ENCODE data around the gene AUNIP. TPM values are rescaled to one million over a fixed set of nuclear protein-coding genes. Genes with fewer than 3 reads are reported as not detected.

Gene AUNIP
- total RNA-seq, 2 experiments from 2014 or later, result 11.1 to 11.3 TPM

- CTCF ChIA-PET, result no interaction called here
- POLR2A ChIA-PET, result no interaction called here
Measured at GRCh38 chr1:25818569-25818968, 40.7 kb downstream of the AUNIP start.

GRCh38 chr1:25817840-25818501 is 41.3 kb downstream of the AUNIP start:
- CTCF ChIA-PET, result no interaction called here
- POLR2A ChIA-PET, result no interaction called here

GRCh38 chr1:25816112-25816718 is 43.0 kb downstream of the AUNIP start:
- CTCF ChIA-PET, result no interaction called here
- POLR2A ChIA-PET, result no interaction called here

GRCh38 chr1:25815208-25816111 is 43.8 kb downstream of the AUNIP start:
- POLR2A ChIA-PET, result no interaction called here
- CTCF ChIA-PET, result no interaction called here

- POLR2A ChIA-PET, result no interaction called here
- CTCF ChIA-PET, result no interaction called here
Measured at GRCh38 chr1:25814549-25815087, 44.6 kb downstream of the AUNIP start.

- ChIA-PET CTCF (interaction anchor here (1.3 kb wide), 1 partner anchor 120 kb away, joined by 3 read pairs; no protein-coding TSS in a partner anchor), POLR2A (no interaction called here)
Measured at GRCh38 chr1:25813734-25814471, 45.4 kb downstream of the AUNIP start.

GRCh38 chr1:25813071-25813733 is 46.1 kb downstream of the AUNIP start:
- CTCF ChIA-PET, result interaction anchor here (1.3 to 1.7 kb wide), 3 partner anchors 14 to 241 kb away, joined by 3 to 4 read pairs (median 4); partner anchors contain the start of gene SELENON
- POLR2A ChIA-PET, result no interaction called here

DNA sequence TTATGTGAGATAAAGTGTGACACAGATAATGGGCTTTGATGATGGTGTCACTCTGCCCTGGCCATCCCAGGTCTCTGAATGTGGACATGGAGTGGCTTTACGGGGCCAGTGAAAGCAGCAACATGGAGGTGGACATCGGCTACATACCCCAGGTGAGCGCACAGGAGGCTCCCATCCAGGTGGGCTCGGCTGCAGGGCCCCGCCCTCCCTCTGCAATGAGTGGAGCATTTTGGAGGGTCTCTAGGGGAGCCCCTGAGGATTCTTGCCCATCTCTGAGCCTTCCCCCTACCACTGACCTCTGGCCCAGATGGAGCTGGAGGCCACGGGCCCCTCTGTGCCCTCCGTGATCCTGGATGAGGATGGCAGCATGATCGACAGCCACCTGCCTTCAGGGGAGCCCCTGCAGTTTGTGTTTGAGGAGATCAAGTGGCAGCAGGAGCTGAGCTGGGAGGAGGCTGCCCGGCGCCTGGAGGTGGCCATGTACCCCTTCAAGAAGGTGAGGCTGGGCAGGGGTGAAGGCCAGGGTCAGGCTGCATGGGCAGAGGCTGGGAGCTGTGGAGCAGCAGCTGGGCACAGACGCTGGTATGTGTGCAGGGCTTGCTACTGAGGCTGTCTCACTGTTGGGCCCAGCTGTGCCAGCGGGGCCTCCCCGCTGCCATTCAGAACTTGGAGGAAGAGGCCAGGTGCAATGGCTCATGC is 47.7 kb downstream of the AUNIP start:
- CTCF ChIA-PET, result interaction anchor here (0.7 to 2.0 kb wide), 7 partner anchors 9 to 347 kb away, joined by 3 to 6 read pairs (median 3); partner anchors contain the start of gene SELENON
- POLR2A ChIA-PET, result no interaction called here

DNA sequence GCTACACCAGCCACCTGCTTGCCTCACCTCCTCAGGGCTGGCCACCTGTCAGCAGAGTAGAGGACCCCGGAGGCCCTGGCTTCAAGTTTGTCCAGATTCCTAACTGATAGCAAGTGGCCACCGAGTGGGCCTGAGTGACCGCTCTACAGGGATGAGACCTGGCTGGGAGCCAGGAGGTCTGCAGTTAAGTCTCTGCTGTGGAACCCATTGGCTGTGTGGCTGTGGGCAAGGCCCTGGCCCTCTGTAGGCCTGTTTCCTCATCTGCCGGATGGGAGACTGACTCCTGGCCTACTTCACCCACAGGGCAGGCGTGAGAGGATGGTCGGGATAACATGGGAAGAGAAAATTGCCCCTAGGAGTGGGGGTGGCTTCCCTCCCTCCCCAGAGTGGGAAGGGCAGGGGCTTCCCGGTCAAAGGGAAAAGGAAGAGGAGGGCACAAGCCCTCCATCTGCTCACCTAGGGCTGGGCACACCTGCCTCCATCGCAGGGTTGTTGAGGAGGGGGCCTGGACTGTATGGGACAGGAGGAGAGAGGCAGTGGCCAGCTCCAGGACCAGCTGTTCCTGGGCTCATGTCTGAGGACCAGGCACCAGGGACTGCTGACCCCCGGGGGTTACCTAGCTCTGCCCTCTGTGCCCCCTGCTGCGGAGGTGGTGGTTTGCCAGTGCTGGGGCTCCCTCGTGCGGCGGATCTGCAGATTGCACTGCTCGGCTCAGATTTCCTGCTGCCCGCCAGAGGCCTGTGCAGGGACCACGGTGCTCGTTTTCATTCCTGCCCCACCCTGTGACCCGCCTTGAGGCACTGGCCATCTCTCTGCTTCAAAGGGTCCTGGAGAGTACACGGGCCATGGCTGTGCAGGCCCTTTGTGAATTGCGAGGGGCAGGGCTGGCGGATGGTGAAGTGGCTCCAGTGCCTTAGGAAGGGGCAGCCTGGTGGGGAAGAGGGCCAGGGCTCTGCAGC is 48.6 kb downstream of the AUNIP start:
- POLR2A ChIA-PET, result no interaction called here
- CTCF ChIA-PET, result interaction anchor here (0.6 to 2.0 kb wide), 10 partner anchors 8 to 307 kb away, joined by 3 to 6 read pairs (median 3); no protein-coding TSS in a partner anchor

GRCh38 chr1:25809929-25810328 is 49.3 kb downstream of the AUNIP start:
- ChIA-PET POLR2A (no interaction called here), CTCF (interaction anchor here (0.5 to 2.0 kb wide), 7 partner anchors 9 to 306 kb away, joined by 3 to 6 read pairs (median 3); no protein-coding TSS in a partner anchor)

- POLR2A ChIA-PET, result no interaction called here
Measured at GRCh38 chr1:25809283-25809926, 49.9 kb downstream of the AUNIP start.

GRCh38 chr1:25808481-25809244 is 50.6 kb downstream of the AUNIP start:
- POLR2A ChIA-PET, result interaction anchor here (0.6 kb wide), 1 partner anchor 1038 kb away, joined by 4 read pairs; no protein-coding TSS in a partner anchor
- CTCF ChIA-PET, result interaction anchor here (0.6 to 1.4 kb wide), 4 partner anchors 11 to 305 kb away, joined by 3 read pairs; partner anchors contain the start of gene MTFR1L

More at GRCh38 chr1:25809283-25809926, 49.9 kb downstream of the AUNIP start:
- CTCF ChIA-PET, result interaction anchor here (0.5 to 2.0 kb wide), 5 partner anchors 201 to 305 kb away, joined by 3 to 6 read pairs (median 3); no protein-coding TSS in a partner anchor

GRCh38 chr1:25807480-25808390 is 51.5 kb downstream of the AUNIP start:
- POLR2A ChIA-PET, result interaction anchor here (0.6 kb wide), 2 partner anchors 163 to 1037 kb away, joined by 4 read pairs; no protein-coding TSS in a partner anchor
- CTCF ChIA-PET, result interaction anchor here (0.7 to 1.0 kb wide), 2 partner anchors 12 to 304 kb away, joined by 3 read pairs; partner anchors contain the start of gene MTFR1L

GRCh38 chr1:25806418-25806817 is 52.8 kb downstream of the AUNIP start:
- CTCF ChIA-PET, result interaction anchor here (0.6 kb wide), 1 partner anchor 151 kb away, joined by 3 read pairs; no protein-coding TSS in a partner anchor
- POLR2A ChIA-PET, result no interaction called here

All from activated CD8-positive, alpha-beta memory T cell treated with anti-CD3 and anti-CD28 coated beads for 36 hours (primary cell).